NB4 (cell line): ENCODE measurements around the gene MPC1.
"Not testable (repeated sequence)": the region's sequence is repeated elsewhere in the genome, so short reads cannot be mapped to it uniquely, and the experiment has no call there.

ENCODE experiments used
- DNase-seq: peaks from one replicate; pipeline ENCODE4 v3.0.0; 2010; ENCODE audit warnings: low read depth
- H3K4me3 ChIP-seq: one replicate; pipeline ENCODE4 v1.5.1; 2011; ENCODE audit warnings: mild to moderate bottlenecking, low read depth, low read length, moderate library complexity
- MYC ChIP-seq: IDR thresholded peaks from 2 replicates; pipeline ENCODE4 v1.6.1; 2011; ENCODE audit warnings: low read depth, low read length
- POLR2A ChIP-seq: IDR thresholded peaks from 2 replicates; pipeline ENCODE4 v1.6.1; 2011; ENCODE audit warnings: mild to moderate bottlenecking; ENCODE audit not compliant: insufficient read length; ENCODE audit errors: extremely low read depth
- TF ChIP-seq, protein P1 (sequence below): IDR thresholded peaks from one replicate; pipeline ENCODE4 v1.5.1; 2012; ENCODE audit warnings: low read depth, low read length
- TF ChIP-seq, protein P2 (sequence below): IDR thresholded peaks from 2 replicates; pipeline ENCODE4 v1.6.1; 2011; ENCODE audit warnings: low read depth, low read length

Gene MPC1

DNA sequence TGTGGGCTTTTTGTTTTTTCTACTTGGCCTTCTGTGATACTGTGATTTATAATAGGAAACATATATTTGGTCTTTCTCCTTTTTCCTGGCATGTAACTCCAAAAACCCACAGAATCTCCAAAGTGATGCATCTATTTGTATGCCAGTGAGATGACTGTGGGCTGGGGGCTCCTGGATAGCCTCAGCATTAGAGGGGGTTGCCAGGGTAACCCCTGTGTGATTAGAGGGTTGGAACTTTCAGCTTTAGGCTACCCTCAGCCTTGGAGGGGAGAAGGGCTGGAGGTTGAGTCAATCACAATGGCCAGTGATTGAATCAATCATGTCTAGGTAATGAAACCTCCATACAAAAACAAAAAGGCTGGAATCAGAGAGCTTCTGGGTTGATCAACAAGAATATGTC, 29.8 kb downstream of the MPC1 start:
- DNase-seq = no peak
- TF ChIP-seq, protein P1, sequence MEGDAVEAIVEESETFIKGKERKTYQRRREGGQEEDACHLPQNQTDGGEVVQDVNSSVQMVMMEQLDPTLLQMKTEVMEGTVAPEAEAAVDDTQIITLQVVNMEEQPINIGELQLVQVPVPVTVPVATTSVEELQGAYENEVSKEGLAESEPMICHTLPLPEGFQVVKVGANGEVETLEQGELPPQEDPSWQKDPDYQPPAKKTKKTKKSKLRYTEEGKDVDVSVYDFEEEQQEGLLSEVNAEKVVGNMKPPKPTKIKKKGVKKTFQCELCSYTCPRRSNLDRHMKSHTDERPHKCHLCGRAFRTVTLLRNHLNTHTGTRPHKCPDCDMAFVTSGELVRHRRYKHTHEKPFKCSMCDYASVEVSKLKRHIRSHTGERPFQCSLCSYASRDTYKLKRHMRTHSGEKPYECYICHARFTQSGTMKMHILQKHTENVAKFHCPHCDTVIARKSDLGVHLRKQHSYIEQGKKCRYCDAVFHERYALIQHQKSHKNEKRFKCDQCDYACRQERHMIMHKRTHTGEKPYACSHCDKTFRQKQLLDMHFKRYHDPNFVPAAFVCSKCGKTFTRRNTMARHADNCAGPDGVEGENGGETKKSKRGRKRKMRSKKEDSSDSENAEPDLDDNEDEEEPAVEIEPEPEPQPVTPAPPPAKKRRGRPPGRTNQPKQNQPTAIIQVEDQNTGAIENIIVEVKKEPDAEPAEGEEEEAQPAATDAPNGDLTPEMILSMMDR = no peak
- TF ChIP-seq MYC (no peak), POLR2A (no peak)
- TF ChIP-seq, protein P2, sequence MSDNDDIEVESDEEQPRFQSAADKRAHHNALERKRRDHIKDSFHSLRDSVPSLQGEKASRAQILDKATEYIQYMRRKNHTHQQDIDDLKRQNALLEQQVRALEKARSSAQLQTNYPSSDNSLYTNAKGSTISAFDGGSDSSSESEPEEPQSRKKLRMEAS = no peak
- H3K4me3 ChIP-seq = no peak overlapping the region

GRCh38 chr6:166351715-166352285, 30.9 kb downstream of the MPC1 start:
- TF ChIP-seq MYC (0 out of 2 replicates have a peak, but pooled peaks have one; percentile 27), POLR2A (no peak)
- TF ChIP-seq, protein P2 = peak; percentile 17
- TF ChIP-seq, protein P1 = no peak
- DNase-seq = peak; percentile 85
- H3K4me3 ChIP-seq = peak overlapping the region; percentile 1

- no peak overlapping the region for H3K4me3 ChIP-seq
- peak; percentile 64 for DNase-seq
- TF ChIP-seq, protein P2 = no peak
- TF ChIP-seq POLR2A = no peak
- TF ChIP-seq, protein P1 = no peak
- TF ChIP-seq MYC = no peak
Observed at GRCh38 chr6:166348305-166348949, 34.3 kb downstream of the MPC1 start.

DNA sequence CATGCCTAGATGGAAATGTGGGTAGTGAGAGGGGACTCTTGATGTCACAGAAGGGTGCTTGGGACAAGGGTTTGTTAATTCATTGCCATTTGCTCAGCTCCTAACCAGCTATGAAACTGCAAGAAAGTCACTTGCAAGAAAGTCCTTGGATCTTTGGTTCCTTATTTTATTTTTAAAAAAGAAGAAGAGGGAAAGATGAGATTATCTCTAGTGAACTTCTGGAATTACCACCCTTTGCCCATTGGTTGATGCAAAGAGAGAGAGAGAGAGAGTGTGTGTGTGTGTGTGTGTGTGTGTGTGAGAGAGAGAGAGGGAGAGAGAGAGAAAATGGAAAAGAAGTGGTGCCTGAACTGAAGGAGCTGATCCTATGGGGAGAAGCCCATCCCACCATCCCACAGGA, 35.8 kb downstream of the MPC1 start:
- H3K4me3 ChIP-seq = no peak overlapping the region
- DNase-seq = no peak
- TF ChIP-seq POLR2A (no peak), MYC (no peak)
- TF ChIP-seq, protein P2 = no peak
- TF ChIP-seq, protein P1 = no peak

DNA sequence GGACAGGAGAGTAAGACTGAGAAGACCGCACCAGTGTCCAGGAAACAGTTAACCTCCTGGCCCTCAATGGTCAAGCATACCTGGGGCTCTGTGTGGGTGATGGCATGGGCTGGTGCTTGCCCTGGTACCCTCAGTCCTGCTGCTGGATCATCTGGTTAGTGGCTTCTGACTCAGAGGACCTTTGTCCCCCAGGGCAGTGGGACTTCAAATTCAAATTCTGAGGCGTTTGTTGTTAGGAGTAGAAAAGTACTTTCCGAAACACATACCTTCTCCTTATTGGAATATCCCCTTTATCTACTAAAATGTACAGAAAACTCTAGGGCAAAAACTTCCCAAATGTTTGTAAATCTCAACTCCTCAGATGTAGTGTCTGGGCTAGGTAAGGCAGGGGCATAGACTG, 36.3 kb downstream of the MPC1 start:
- TF ChIP-seq POLR2A = no peak
- no peak for TF ChIP-seq MYC
- TF ChIP-seq, protein P1 = no peak
- TF ChIP-seq, protein P2 = no peak
- no peak overlapping the region for H3K4me3 ChIP-seq
- no peak for DNase-seq

GRCh38 chr6:166345672-166346071, 37.1 kb downstream of the MPC1 start:
- DNase-seq, H3K4me3 ChIP-seq: not testable (repeated sequence)

- H3K4me3 ChIP-seq, DNase-seq: not testable (repeated sequence)
Observed at GRCh38 chr6:166344921-166345320, 37.8 kb downstream of the MPC1 start.
